Inflammatory macrophage treated with lipopolysaccharide for 4 hours (primary cell): ENCODE data around the gene FOXO6.
A peak's percentile ranks its signal among the peaks of the same experiment; 100 is the strongest.

Experiments used
- DNase-seq: peaks from one replicate; pipeline ENCODE4 v3.0.0-alpha.2; 2020

FOXO6 gene

GRCh38 chr1:41360786-41361494, at the start of gene FOXO6:
Gene FOXO6, plus strand, starts transcription at chr1:41361434.
- DNase-seq = peak; percentile 98

GRCh38 chr1:41312991-41313645, 48.1 kb upstream of the FOXO6 start:
- DNase-seq = no peak

DNA sequence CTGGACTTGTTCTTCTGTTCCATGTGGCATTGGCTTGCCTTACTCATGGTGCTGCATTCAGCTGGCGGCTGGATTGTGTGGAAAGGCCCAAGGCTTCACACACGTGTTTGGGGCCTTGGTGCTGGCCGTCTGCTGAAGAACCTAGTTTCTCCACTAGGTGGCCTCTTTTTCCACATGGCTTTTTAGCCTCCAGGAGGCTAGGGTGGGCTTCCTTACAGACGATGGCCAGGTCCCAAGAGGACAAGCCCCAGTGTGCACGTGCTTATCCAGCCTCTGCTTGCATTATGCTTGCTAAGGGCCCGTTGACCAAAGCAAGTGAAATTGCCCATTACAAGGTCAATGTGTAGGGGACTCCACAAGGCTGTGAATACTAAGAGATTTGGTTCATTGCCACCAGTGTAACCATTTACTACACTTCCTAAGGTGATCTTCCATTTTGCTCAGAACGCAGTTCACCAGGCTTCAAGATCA, 47.5 kb upstream of the FOXO6 start:
- DNase-seq = peak; percentile 30

DNA sequence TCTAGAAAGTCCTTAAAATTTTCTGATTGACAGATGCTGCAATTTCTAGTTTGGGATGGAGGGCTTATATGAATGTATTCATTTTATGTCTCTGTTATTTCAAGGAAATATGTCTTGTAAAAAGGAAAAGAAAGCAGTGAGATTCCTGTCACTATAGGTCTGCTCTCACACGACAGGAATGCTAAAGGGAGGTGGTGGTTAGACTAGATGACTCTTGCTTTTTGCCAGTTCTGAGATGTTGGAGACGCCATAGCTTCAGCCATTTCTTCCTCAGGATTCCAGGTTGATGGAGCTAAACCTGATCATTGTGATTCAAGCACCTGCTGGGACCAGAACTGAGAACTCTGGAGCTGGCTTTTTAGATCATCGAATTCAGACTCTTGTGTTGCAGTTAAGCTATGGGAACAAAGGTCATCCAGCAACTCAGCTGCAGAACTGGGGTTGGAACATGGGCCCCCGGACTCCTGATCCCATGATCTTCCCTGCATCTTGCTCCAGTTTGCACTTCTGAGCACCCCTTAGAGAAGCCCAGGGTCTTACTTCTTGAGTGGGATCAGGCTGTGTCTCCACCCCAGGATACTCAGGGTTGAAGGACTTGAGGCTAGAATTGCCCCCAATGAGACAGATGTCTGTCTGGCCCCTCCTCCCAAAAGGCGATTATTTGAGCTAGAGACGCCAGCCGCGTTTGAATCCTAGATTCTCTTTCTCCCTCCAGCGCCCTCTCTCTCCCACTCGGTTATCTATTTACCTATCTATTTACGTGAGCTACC, 46.7 kb upstream of the FOXO6 start:
- no peak for DNase-seq

DNA sequence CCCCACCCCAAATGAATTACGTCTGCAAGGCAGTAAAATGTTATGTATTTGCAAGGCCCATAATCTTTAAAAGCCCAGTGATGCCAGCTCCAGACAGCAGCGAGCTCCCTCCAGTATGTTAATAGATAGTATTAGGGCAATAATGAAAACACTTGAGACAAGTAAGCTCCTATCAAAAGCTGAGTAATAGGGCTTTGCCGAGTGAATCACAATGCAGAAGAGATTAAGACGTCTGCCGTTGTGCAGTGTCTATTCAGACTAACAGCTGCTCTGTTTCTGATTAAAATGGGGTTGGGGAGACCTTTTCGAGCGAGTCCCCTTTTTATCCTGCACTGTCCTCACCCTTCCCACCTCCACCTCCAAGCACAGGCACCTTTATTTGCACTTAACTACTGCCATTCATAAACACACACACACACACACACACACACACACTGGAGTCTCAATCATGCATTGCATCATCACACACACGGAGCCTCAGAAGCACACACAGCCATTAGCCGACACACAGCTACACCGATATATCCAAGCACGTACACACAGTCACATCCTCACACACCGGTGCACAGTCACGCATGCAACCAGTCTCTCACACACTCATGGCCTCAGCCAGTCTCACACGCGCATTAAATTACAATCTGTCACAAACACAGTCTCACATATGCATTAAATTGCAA, 46.0 kb upstream of the FOXO6 start:
- DNase-seq = no peak

GRCh38 chr1:41315871-41316270, 45.4 kb upstream of the FOXO6 start:
- DNase-seq = no peak

DNA sequence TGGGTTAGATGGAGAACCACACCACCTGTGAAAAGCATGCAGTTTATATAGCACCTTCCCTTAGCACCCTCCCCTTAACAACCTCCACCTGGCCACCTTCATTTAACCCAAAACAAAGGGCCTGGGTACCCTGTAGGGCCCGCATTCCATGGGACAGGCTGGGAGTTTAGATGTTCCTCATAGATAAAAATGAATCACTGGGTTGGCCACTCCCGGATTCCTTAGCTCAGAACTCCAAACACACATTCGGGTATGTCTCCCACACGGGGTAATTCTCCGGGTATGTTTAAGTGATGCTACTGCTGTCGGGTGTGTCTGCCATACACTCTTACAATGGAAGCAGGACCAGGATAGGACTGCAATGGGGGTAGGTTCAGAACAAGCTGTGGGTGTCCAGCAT, 43.9 kb upstream of the FOXO6 start:
- no peak for DNase-seq

GRCh38 chr1:41318135-41318534, 43.1 kb upstream of the FOXO6 start:
- DNase-seq = no peak

GRCh38 chr1:41319106-41319755, 42.0 kb upstream of the FOXO6 start:
- no peak for DNase-seq

DNA sequence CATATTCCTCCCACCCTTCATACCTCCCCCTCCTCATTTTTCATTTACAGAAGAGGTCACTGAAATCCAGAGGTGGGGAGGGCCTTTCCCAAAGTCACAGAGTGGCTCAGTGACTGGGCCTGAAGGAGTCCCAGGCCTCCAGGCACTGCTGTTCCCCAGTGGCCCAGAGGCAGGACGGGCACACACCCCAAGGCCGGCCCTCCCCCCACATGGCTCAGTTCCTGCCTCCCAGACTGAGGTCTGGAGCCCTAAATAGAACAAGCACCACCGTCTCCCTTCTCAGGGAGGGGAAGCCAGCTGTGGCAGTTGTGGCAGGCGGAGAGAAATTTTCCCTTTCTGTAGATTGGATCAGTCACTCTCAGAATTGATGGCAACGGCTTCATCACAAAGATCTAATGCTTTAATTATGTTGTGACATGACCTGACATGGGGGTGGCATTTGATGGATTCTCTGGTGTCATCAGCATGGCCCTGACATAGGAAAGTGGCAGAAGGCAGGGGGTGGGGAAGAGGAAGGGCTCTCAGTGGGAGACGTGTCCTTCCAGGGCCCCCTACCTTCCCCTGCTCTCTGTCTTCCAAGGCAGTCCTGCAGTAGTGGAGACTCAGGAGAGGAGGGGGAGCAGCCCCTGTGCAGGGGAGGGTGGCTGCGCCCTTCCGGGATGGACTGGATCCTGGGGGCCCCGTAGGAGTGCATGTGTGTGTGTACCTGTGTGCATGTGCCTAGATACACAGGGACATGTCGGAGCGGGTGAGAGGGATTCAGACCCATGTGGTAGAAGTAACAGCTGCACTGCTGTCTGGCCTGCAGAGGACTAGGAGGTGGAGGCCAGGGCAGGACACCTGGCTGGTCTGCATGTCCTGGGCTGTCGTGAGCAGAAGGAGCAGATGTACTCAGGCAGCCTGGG, 41.2 kb upstream of the FOXO6 start:
- DNase-seq = no peak

DNA sequence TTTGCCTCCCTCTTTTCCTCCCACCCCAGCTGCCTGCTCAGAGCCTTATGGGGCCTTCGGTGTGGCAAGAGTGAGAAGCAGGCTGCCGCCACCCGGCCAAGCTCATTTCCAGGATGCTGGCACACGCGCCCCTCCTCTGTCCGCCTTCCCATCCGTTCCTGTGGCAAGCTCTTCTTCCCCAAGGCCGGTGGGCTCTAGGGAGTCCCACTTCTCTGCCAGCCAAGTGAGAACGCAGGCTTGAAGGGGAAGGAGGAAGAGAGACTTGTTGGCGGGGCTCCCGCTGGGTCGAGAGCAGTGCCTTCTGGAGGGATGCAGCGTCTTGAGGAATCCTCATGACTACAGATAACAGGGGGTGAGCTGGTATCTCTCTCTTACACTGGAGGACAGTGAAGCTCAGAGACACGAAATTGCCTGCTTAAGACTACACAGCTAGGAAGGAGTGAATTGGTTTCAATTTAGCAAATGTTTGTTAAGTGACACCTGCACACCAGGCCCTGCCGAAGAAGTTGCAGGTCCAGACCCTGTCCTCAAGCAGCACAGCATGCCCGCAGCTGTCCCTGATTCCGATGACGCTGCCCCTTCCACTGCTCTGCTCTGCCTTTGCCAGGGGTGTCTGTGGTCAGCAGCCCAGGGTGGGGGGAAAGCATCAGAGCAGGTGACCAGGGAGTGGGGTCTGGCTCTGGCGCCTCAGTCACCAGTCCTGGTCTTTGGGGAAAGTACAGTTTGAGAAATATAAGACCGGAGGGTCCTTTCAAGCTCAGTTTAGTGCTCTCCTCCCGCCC, 40.1 kb upstream of the FOXO6 start:
- no peak for DNase-seq

DNA sequence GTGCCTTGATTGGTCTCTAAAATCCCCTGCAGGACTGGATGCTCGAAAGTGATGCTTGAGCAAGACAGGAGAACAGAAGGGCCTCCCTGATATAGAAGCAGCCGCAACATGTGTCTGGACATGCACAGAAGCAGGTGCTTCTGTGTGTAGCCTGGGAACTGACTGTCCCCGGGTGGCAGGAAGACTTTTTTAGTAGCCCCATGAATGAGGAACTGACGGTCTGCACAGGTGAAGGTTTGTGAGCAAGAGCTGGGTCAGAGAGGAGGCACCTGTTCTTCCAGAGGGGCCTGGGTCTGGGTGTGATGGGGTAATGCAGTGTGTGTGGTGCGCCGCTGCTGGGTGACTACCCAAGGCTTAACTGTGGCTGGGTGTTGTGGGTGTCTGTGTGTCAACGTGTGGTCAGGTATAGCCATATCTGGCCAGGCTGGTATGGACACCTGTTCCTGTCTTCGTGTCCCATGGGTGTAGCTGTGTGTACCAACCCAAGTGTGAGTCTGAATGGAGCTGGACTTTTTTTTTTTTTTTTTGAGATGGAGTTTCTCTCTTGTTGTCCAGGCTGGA, 39.1 kb upstream of the FOXO6 start:
- DNase-seq = no peak

DNA sequence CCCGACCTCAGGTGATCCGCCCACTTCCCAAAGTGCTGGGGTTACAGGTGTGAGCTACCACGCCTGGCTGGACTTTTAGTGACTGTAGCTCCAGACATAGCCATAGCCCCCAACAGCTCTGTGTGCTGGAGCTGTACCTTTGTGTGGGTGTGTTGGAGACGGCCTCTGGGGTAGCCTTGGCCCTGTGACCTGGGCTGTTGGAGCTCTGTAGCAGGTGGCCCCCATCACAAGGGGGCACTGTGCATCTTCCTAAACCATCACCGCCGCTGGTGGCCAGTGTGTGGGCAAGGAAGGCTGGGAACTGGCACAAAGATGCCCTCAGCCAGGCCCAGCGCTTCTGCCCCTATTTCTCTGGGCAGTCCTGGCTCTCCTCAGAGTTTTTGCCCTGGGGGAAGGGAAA, 38.4 kb upstream of the FOXO6 start:
- DNase-seq = peak; percentile 25

- no peak for DNase-seq
Observed at GRCh38 chr1:41323243-41323642, 38.0 kb upstream of the FOXO6 start.

DNA sequence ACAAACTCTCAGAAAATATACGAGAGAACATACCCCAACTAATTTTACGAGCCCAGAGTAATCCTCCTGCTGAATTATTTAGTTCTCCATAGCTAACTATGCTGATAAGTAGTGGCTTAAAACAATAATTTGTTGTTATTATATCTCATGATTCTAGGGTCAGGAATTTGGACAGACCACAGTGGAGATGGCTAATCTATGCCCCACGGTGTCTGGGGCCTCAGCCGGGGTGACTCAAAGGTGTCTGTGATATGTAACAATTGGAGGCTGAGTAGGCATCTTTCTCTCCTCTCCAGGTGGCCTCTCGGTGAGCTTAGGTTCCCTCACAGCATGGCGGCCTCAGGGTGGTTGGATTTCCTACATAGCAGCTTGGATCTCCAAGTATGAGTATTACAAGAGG, 35.4 kb upstream of the FOXO6 start:
- DNase-seq = no peak

GRCh38 chr1:41327383-41327999, 33.7 kb upstream of the FOXO6 start:
- no peak for DNase-seq

DNA sequence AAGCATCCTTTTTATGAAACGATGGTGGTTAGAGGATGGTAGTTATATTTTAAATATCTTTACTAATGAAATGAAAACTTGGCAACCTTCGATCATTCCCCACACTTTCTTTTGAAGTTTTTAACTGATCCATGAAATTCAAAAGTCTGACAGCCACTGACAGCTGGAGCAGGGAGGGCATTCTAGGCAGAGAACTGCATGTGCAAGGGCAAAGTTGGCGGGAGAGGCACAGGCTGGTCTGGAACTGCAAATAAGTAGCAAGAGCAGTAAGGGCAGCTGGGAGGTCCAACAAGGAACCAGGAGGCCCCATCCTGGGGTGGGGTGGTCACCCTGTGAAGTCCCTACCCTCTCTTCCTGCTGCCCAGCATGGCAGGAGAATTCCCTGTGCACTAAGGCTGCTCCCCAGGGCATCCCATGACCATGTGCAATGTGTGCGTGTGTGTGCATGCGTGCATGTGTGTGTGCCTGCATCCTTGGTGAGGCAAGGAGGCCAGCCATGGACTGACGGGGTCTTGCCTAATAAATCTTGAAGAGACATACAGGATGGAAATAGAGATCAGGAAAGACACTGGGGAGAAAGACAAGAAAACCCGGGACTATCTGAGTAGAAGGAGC, 33.1 kb upstream of the FOXO6 start:
- DNase-seq = no peak

DNA sequence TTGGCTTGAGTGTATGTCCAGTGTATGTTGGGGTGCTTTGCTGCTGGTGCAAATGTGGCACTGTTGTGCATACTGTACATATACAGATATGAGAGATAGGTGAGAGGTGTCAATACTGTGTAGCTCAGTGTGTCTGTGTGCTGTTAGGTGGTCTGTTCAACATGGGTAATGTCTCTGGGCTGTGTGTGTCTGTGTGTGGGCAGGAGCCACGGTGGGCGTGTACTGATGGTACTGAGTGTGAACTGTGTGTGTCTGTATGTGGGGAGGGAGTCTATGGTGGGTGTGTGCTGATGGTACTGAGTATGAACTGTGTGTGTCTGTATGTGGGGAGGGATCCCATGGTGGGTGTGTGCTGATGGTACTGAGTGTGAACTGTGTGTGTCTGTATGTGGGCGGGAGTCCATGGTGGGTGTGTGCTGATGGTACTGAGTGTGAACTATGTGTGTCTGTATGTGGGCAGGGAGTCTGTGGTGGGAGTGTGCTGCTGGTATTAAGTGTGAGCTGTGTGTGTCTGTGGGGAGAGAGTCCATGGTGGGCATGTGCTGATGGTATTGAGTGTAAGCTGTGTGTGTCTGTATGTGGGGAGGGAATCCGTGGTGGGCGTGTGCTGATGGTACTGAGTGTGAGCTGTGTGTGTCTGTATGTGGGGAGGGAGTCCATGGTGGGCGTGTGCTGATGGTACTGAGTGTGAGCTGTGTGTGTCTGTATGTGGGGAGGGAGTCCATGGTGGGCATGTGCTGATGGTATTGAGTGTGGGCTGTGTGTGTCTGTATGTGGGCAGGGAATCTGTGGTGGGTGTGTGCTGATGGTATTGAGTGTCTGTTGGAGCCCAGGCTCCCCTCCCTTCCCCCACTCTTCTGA, 32.2 kb upstream of the FOXO6 start:
- DNase-seq = no peak
